Mammary epithelial cell (primary cell): Measurements from ENCODE around the gene STK35.

Experiments
- EZH2 ChIP-seq: IDR thresholded peaks from 2 replicates; pipeline ENCODE4 v1.6.1; 2012; ENCODE audit warnings: low read length, inconsistent platforms, borderline replicate concordance
- TF ChIP-seq, protein P1 (sequence below), 2 donors: IDR thresholded peaks in 1 of 2; conservative IDR thresholded peaks in 1 of 2; 2 replicates each; pipeline ENCODE4 v1.5.1; 2011 to 2012; ENCODE audit warnings: inconsistent platforms in 2 of 2, low read length in 2 of 2, mild to moderate bottlenecking in 2 of 2, control low read depth in 1 of 2, low read depth in 1 of 2; ENCODE audit not compliant: insufficient read depth in 1 of 2; ENCODE audit errors: extremely low read depth in 1 of 2

DNA sequence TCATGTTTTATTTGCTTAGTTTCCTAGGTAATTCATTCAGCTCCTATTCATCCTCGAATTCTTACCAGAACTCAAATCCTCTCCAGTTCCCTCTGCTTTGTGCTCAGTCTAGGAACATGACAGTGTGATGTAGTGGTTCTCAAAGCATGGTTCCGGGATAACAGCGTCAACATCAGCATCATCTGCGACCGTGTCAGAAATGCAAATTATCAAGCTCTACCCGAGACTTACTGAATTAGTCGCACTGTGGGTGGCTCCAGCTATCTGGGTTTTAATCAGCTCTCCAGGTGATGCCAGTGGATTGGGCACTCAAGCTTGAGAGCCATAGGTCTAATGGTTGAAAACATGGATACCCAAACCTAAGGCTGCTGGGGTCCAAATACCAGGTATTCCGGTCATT, 7.7 kb upstream of the STK35 start:
- TF ChIP-seq, protein P1, sequence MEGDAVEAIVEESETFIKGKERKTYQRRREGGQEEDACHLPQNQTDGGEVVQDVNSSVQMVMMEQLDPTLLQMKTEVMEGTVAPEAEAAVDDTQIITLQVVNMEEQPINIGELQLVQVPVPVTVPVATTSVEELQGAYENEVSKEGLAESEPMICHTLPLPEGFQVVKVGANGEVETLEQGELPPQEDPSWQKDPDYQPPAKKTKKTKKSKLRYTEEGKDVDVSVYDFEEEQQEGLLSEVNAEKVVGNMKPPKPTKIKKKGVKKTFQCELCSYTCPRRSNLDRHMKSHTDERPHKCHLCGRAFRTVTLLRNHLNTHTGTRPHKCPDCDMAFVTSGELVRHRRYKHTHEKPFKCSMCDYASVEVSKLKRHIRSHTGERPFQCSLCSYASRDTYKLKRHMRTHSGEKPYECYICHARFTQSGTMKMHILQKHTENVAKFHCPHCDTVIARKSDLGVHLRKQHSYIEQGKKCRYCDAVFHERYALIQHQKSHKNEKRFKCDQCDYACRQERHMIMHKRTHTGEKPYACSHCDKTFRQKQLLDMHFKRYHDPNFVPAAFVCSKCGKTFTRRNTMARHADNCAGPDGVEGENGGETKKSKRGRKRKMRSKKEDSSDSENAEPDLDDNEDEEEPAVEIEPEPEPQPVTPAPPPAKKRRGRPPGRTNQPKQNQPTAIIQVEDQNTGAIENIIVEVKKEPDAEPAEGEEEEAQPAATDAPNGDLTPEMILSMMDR (conservative IDR thresholded peaks at IDR 0.05 in 1 of 2, IDR thresholded peaks at IDR 0.05 in 1 of 2; ENCODE audit: extremely low read depth in 1 of 2, insufficient read depth in 1 of 2, low read depth in 1 of 2, low read length in 2 of 2), result no peak
- TF ChIP-seq EZH2, result no peak
